Sciatic nerve (tissue), 2 donors: ENCODE results near the gene PRF1. TPM values are rescaled to one million over a fixed set of nuclear protein-coding genes. Genes with fewer than 3 reads are reported as not detected.

Source experiments
- ATAC-seq: fragments of 200-7000 bp; cut with Tn5 transposase; one replicate; pipeline ENCODE4 v1.9.1; 2020; ENCODE audit warnings: mild to moderate bottlenecking, moderate library complexity
- DNase-seq: peaks from one replicate; pipeline ENCODE4 v3.0.0-alpha.2; 2020; ENCODE audit warnings: low spot score
- intact Hi-C: fragments of 100-400 bp; cut with DNase I; formaldehyde crosslinking; loops from one replicate; pipeline ENCODE4 v1.14.2; 2022
- total RNA-seq: library from RNA; stranded (reverse); fragmentation: NEBNext Ultra II Directional; extraction: Animal tissue kit (Norgen Biotek cat#: 25700); gene quantifications from one replicate; pipeline ENCODE4 v1.2.1, GENCODE V29; 2021
- donor health status: DM: no; HTN: no; CAD: no.
- donor health status: DM: no; HTN: no; CAD: no.

The PRF1 gene
- total RNA-seq, 1 donor from 2014 or later: 7.6 TPM

DNA sequence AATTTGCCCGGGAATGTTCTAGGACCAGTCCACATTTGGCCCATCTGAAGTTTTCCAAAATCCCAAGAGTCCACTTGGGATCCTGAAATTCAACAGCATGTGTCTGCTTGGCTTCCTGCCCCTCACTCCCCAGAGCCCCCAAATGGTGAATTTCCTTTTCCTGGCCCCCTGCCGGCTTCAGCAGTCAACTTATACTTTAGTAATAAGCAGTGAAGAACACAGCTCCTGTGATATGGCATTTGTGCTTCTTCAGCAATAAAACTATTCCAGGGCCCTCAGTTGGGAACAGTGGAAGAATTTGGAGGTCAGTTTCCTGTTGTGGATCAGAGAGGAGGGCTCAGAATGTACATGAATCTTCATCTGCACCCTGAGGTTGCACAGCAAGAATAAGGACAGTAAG is 51.1 kb downstream of the PRF1 start:
- ATAC-seq: no peak
- intact Hi-C loops: no loop called here
- DNase-seq: no peak

DNA sequence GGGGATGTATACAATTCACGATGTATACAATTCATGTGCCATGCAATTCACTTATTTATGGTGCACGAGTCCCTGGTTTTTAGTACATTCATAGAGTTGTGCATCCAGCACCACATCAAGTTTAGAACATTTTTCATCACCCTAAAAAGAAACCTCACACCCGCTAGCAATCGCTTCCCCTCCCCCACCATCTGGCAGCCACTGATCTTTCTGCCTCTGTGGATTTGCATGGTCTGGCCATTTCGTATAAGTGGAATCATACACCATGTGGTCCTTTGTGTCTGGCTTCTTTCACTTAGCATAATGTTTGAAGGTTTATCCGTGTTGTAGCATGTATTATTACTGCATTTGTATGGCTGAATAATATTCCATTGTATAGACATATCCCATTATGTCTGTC is 52.1 kb downstream of the PRF1 start:
- DNase-seq (no peak), ATAC-seq (no peak)
- intact Hi-C loops: no loop called here

DNA sequence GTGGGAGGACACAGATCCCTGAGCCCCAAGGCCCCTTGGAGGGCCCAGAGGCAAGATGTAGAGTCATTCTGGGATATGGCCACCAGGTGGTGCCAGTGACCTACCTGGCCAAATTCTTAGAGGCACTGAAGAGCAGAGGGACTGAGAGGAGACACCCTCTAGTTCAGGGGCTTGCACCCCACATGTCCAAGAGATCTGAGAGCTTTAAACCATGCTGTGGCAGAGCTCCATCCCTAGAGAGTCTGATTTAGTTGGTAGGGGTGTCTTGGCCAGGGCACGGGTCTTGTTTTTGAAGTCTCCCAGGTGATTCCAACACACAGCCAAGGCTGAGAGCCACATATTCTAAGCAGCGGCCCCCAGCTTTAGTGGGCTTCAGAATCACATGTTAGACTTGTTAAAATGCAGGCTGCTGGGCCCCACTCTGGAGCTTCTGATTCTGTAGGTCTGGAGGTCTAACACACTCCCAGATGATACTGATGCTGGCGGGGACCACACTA is 52.5 kb downstream of the PRF1 start:
- peak; percentile 83 for DNase-seq
- ATAC-seq: peak; percentile 77
- intact Hi-C loops: loop anchor here (2.0 kb wide), 1 partner anchor 205 kb away; no protein-coding TSS in a partner anchor

DNA sequence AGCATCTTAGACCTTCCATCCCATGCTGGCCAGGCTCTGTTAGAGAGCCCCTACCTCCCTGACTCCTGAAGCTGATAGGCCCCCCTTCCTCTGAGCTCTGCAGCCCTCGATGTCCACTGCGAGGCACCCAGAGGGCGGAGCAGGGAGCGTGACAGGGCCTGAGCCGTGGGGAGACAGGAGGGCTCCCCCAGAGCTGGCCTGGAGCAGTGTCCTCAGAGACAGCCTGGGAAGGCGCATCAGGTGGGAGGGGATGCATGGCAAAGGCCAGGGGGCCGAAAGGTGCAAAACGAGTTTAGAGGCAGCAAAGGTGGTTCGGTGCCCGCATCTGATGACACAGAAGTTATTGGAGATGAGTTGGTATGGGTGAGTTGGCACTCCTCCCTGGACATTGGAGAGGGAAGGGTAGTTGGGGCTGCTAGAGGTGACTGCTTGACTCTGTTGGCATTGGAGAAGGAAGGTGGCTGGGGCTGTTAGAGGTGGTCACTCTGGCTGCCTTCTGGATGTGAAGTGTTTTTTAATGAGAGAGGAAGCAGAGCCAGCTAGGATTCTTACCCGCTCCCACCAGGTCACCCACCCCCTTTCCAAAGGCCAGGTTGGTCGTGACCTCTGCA is 53.1 kb downstream of the PRF1 start:
- ATAC-seq (peak; percentile 14), DNase-seq (no peak)
- intact Hi-C loops: loop anchor here (2.0 kb wide), 1 partner anchor 205 kb away; no protein-coding TSS in a partner anchor

Other genes starting within 250 kb of the PRF1 start
- 5.1 TPM for gene LRRC20, start 220.1 kb downstream of the PRF1 start, total RNA-seq
- 57.8 TPM for gene EIF4EBP2, start 198.6 kb downstream of the PRF1 start, total RNA-seq
- not detected for gene NODAL, start 161.1 kb downstream of the PRF1 start, total RNA-seq
- gene PALD1, start 124.0 kb downstream of the PRF1 start, total RNA-seq: 7.8 TPM
- 3.1 TPM for gene ADAMTS14, start 69.8 kb upstream of the PRF1 start, total RNA-seq
- gene TBATA, start 182.6 kb upstream of the PRF1 start, total RNA-seq: not detected
- 44.6 TPM for gene SGPL1, start 213.2 kb upstream of the PRF1 start, total RNA-seq